Thymus (tissue), 11 donors: ENCODE results near the gene DOCK4. TPM values are rescaled to one million over a fixed set of nuclear protein-coding genes. Genes with fewer than 3 reads are reported as not detected.

Source experiments
- DNase-seq, 9 donors: peaks; one replicate each; pipeline ENCODE4 v3.0.0-alpha.2; 2013; ENCODE audit warnings: low spot score in 9 of 9, low read depth in 6 of 9, missing footprints in 1 of 9
- H3K27ac ChIP-seq, 2 donors: one replicate each; pipeline ENCODE4 v1.5.1; 2013; ENCODE audit warnings: control low read depth in 1 of 2, low read depth in 1 of 2, low read length in 1 of 2, mild to moderate bottlenecking in 1 of 2, moderate library complexity in 1 of 2
- H3K27me3 ChIP-seq, 2 donors: one replicate each; pipeline ENCODE4 v1.5.1; 2013; ENCODE audit warnings: low read length in 1 of 2; ENCODE audit not compliant: control insufficient read depth in 2 of 2, insufficient read depth in 1 of 2
- H3K36me3 ChIP-seq, 2 donors: one replicate each; pipeline ENCODE4 v1.5.1; 2013; ENCODE audit warnings: low read length in 1 of 2, mild to moderate bottlenecking in 1 of 2, moderate library complexity in 1 of 2; ENCODE audit not compliant: control insufficient read depth in 2 of 2, insufficient read depth in 2 of 2
- H3K4me1 ChIP-seq, 2 donors: one replicate each; pipeline ENCODE4 v1.5.1; 2013; ENCODE audit warnings: low read length in 2 of 2; ENCODE audit not compliant: control insufficient read depth in 2 of 2, insufficient read depth in 2 of 2
- H3K4me3 ChIP-seq, 2 donors: one replicate each; pipeline ENCODE4 v1.5.1; 2013; ENCODE audit warnings: low read length in 2 of 2, control low read depth in 1 of 2, mild to moderate bottlenecking in 1 of 2
- H3K9me3 ChIP-seq, 2 donors: one replicate each; pipeline ENCODE4 v1.5.1; 2013; ENCODE audit warnings: low read length in 1 of 2, mild to moderate bottlenecking in 1 of 2; ENCODE audit not compliant: control insufficient read depth in 2 of 2, insufficient read depth in 1 of 2
- WGBS: extraction: QIAGEN DNeasy Blood & Tissue Kit; methylation state at CpG from one replicate; pipeline ENCODE4 v1.1.7; 2013; 5-methylcytosine and 5-hydroxymethylcytosine counted together
- polyA plus RNA-seq: library from polyadenylated mRNA; stranded (reverse); fragments of 200-250 nt; gene quantifications from one replicate; pipeline ENCODE4 v1.2.3, GENCODE V29; 2013
- total RNA-seq: library from RNA; stranded (reverse); fragments of 120-200 nt; gene quantifications from one replicate; pipeline ENCODE4 v1.2.4, GENCODE V29; 2013
- donor health status: healthy.

DOCK4 gene
- total and polyA plus RNA-seq, 2 donors: 3.5 to 4.7 TPM

DNA sequence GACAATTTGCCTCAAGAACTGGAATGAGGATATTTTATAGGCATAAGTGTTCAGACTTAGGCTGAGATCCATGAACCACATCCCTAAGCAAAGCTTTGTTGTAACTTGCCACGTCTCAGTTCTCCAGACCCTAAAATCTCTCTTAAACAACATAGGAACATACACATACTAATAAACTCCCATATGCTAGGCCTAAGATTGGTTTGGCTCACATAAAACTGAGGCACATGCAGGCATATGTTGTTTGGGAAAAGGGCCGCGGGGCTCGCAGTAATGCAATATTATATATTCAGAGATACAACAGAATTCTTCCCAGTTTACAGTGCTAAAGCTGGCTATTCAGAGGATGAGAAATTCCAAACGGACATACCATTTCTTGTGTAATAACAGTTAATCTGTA, 61.0 kb downstream of the DOCK4 start:
- WGBS: 98% methylated on average over 5 of the region's 5 CpGs
- Histone ChIP-seq H3K36me3 (no peaks in the 10 kb centered on the region), H3K9me3 (no peaks in the 10 kb centered on the region)

DNA sequence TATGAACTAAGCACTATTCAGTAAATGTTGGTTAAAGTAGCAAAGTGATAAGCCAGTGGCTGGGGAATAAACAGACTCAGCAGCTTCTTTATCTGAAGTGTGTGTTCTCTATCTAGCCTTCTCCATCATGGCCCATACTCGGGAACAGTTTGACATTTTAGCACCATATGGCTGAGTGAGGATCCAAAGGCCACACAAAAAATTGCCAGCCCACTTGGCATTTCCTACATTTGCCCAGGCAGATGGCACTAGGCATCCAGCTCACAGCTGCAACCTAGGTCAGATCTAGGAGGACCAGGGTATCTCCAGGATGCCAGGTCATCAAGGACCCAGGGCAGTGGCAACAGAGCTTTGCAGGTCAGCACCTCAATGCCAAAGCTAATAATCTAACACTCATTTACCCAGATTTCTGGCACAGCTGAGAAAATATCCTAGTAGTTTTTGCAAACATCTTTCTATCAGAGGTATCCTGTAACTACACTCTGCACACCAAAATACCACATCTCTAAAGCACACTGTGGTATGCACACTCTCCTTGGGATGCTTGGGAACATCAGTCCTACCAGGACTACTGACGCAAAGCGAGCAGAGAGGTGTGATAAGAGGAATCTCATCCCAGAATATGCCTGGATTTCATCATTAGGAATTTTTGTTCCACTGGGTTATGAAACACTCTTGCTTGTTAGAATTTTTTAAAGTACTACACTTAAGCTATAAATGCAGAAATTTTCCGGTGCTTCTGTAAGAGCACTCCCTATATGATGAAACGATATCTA, 61.7 kb downstream of the DOCK4 start:
- no peaks in the 10 kb centered on the region for H3K27me3 ChIP-seq
- 96% methylated on average over 5 of the region's 5 CpGs for WGBS
- no peak overlapping the region for H3K4me3 ChIP-seq
- no peak for DNase-seq
- H3K36me3 ChIP-seq: no peaks in the 10 kb centered on the region
- H3K9me3 ChIP-seq: no peaks in the 10 kb centered on the region
- no peaks in the 10 kb centered on the region for H3K4me1 ChIP-seq
- H3K27ac ChIP-seq: no peak overlapping the region

More for the DNA sequence above, 61.0 kb downstream of the DOCK4 start:
- no peak for DNase-seq
- Histone ChIP-seq H3K4me1 (no peaks in the 10 kb centered on the region), H3K27me3 (no peaks in the 10 kb centered on the region), H3K4me3 (no peak overlapping the region), H3K27ac (no peak overlapping the region)

DNA sequence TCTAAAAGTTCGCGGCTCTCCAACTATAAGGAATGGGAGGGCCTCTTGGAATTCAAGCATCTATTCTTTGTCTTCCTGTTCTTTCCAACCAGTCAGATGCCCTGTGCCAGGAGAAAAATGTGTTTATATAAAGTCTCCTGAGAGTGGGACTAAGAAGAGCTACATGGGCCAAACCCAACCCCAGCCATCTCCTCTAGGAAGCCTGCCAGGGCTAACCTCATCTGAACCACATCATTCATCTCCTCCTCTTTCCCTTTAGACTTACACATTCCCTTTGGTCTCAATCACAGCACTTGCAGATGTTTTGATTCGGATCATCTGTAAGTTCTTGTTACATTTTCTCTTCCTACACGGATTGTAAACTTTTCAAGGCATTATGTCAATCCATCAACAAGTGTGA, 62.6 kb downstream of the DOCK4 start:
- no peaks in the 10 kb centered on the region for H3K36me3 ChIP-seq
- WGBS: 94% methylated on average over 4 of the region's 4 CpGs

DNA sequence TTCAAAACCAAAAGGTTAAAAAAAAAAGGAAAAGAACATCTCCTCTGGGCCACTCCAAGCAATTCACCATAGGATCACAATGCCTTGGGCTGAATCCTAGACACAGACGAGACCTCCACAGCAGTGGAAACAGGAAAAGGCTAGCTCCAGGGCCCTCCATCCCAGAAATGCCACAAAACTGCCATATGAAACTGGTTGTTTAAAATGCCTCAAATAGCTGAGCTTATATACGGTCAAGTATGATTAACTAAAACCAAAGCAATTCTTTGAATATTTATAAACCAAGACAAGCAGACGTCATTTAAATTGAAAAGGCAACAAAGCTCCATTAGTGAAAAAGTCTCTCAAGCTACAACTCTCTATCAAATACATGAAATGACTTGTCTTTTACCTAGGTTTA, 63.1 kb downstream of the DOCK4 start:
- 93% methylated on average over 3 of the region's 3 CpGs for WGBS
- DNase-seq: no peak
- no peaks in the 10 kb centered on the region for H3K36me3 ChIP-seq
- no peaks in the 10 kb centered on the region for H3K4me1 ChIP-seq
- no peak overlapping the region for H3K4me3 ChIP-seq
- H3K27ac ChIP-seq: no peak overlapping the region
- H3K9me3 ChIP-seq: no peaks in the 10 kb centered on the region
- no peaks in the 10 kb centered on the region for H3K27me3 ChIP-seq

More for the DNA sequence above, 62.6 kb downstream of the DOCK4 start:
- no peak overlapping the region for H3K27ac ChIP-seq
- DNase-seq: no peak
- no peaks in the 10 kb centered on the region for H3K4me1 ChIP-seq
- H3K4me3 ChIP-seq: no peak overlapping the region
- no peaks in the 10 kb centered on the region for H3K27me3 ChIP-seq
- H3K9me3 ChIP-seq: no peaks in the 10 kb centered on the region

DNA sequence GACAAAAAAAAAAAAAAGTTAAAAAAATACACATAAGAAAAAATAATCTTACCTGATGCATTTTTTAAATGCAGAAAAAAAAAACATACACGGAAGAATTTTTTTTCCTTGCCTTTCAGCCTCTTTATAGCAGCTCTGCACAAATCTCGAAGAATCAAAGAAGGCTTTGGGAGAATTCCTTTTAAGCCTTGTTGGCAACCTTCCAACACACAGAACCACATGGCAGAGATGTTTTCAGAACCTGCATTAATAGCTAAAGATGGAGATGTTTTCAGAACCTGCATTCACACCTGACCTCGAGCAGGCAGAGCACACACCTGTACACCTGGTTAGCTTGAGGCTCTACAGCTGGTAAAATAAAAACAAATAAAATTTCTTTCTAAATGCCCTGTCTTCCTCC, 65.6 kb downstream of the DOCK4 start:
- WGBS: 94% methylated on average over 3 of the region's 3 CpGs
- no peaks in the 10 kb centered on the region for H3K9me3 ChIP-seq
- no peak for DNase-seq
- H3K4me1 ChIP-seq: no peaks in the 10 kb centered on the region
- H3K36me3 ChIP-seq: no peaks in the 10 kb centered on the region
- no peak overlapping the region for H3K27ac ChIP-seq
- H3K4me3 ChIP-seq: no peak overlapping the region
- no peaks in the 10 kb centered on the region for H3K27me3 ChIP-seq

DNA sequence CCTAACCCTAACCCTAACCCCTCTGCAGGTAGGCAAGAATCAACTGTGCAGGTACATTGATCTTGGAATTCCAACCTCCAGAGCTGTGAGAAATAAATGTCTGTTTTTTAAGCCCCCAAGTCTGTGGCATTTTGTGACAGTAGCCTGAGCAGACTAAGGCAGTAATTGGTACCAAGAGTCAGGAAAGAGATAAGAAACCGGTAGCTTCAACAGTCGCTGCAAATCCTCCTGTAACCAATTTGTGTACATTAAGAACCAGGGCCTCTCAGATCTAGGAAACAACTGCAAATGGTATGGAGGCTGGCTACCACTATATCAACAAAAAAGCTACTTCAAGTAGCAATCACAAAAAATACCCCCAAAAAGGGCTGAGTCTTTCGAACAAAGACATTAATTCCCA, 67.3 kb downstream of the DOCK4 start:
- no peak overlapping the region for H3K27ac ChIP-seq
- no peaks in the 10 kb centered on the region for H3K27me3 ChIP-seq
- no peaks in the 10 kb centered on the region for H3K4me1 ChIP-seq
- DNase-seq: no peak
- 98% methylated on average over 3 of the region's 3 CpGs for WGBS
- no peaks in the 10 kb centered on the region for H3K36me3 ChIP-seq
- H3K4me3 ChIP-seq: no peak overlapping the region
- no peaks in the 10 kb centered on the region for H3K9me3 ChIP-seq

DNA sequence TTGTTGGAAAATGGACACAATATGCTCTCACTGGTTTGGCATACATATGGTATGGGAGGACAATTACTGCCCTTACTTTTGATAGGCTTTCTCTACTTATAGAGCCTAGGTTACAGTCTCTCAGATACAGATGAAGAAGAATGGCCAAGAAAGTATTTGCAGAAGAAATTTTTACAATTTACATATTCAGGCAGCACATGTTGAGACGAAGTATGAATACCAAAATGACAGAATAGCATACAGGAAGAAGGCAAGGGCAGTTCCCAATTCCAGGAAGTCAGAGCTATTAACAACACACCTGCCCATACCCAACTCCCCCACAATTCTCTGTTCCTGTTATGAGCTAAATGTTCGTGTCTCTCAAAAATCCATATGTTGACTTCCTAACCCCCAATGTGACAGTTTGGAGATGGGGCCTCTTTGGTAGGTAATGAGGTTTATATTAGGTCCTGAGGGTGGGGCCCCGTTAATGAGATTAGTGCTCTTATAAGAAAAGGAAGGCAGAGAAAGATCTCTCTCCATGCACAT, 67.8 kb downstream of the DOCK4 start:
- Histone ChIP-seq H3K4me1 (no peaks in the 10 kb centered on the region), H3K9me3 (no peaks in the 10 kb centered on the region), H3K27me3 (no peaks in the 10 kb centered on the region), H3K27ac (no peak overlapping the region), H3K36me3 (no peaks in the 10 kb centered on the region), H3K4me3 (no peak overlapping the region)
- WGBS: 95% methylated on average over 3 of the region's 3 CpGs
- no peak for DNase-seq

DNA sequence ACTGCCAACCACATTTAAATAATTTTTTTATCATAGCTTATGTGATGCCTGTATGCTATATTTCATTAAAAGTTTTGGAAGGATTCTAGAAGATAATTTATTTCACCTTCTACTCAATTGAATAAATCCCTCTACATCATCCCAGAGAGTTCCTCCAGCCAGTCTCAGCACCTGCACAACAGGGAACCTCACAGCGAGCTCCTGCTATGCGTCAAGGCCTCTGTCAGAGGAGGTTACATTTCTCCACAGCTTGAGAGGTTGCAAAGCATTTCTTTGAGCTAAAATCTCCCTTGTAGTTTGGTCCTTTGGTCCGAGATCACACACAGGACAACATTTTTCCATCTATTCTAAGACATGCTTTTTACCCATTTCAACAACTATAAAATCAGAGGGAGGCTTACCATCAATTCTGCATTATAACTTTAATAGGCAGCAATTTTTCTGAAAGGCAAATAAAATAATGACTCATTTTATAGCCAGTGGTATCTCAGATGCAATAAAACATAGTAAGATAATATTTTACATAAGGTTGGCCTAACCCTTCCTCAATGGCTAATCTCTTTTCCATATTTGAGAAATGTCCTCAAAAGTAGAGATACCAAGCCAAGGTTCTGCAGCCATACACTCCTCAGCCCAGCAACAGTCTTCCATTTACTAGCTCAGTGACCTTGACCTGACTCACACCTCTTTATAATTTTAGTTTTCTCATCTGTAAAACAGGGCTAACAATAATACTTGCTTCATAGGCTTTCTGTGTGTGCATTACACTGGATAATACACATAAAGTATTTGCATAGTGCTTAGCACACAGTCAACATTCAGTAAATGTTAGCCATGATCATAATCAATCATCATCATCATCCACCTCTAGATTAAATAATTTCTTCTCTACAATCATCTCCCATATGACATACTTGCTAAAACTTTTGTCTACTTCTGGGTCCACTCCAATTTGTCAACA, 68.8 kb downstream of the DOCK4 start:
- no peak for DNase-seq
- H3K9me3 ChIP-seq: no peaks in the 10 kb centered on the region
- H3K27ac ChIP-seq: no peak overlapping the region
- H3K4me1 ChIP-seq: no peaks in the 10 kb centered on the region
- H3K36me3 ChIP-seq: no peaks in the 10 kb centered on the region
- no peaks in the 10 kb centered on the region for H3K27me3 ChIP-seq
- 97% methylated on average over 3 of the region's 3 CpGs for WGBS
- H3K4me3 ChIP-seq: no peak overlapping the region
